ENCODE measurements around the gene LUM. TPM values are rescaled to one million over a fixed set of nuclear protein-coding genes. Genes with fewer than 3 reads are reported as not detected.
A peak's percentile ranks its signal among the peaks of the same experiment; 100 is the strongest.

LUM gene
- total RNA-seq, 1 experiment from 2014 or later = not detected

GRCh38 chr12:91098941-91099340, 12.4 kb downstream of the LUM start:
- H3K9me3 Mint-ChIP-seq (ENCODE audit: unreplicated experiment) = no peaks in the 10 kb centered on the region
- no peak overlapping the region for H3K4me3 Mint-ChIP-seq (ENCODE audit: unreplicated experiment)
- BruUV-seq (replicated peaks) = no TSS peak
- H3K36me3 Mint-ChIP-seq (ENCODE audit: insufficient read depth, unreplicated experiment) = no peaks in the 10 kb centered on the region
- H3K27ac Mint-ChIP-seq (ENCODE audit: low read depth, unreplicated experiment) = no peak overlapping the region
- H3K4me1 Mint-ChIP-seq (ENCODE audit: insufficient read depth, unreplicated experiment) = peaks cover 5% of the 10 kb centered on the region
- peaks cover 9% of the 10 kb centered on the region for H3K27me3 Mint-ChIP-seq (ENCODE audit: insufficient read depth, unreplicated experiment)
- peak; percentile 71 for DNase-seq (ENCODE audit: unreplicated experiment)
- no peak for TF ChIP-seq CTCF (IDR thresholded peaks at IDR 0.05; ENCODE audit: unreplicated experiment)
- ChIA-PET CTCF (interaction anchor here (0.6 to 3.2 kb wide), 3 partner anchors 10 to 113 kb away, joined by 3 to 20 read pairs (median 3); no protein-coding TSS in a partner anchor), POLR2A (no interaction called here)
- intact Hi-C loops (cut with micrococcal nuclease) = no loop called here

DNA sequence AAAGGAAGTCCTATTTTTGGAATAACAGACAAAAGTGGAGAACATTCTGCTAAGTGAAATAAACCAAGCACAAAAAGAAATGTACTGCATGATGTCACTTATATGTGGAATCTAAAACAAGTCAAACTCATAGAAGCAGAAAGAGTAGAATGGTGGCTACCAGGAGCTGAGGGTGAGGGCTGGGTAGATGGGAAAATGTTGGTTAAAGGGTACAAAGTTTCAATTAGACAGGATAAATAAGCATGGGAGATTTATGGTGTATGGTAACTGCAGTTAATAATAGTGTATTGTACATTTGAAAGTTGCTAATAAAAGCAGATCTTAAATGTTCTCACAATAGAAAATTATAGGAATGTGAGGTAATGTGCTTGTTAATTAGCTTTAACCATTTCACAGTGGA, 12.8 kb downstream of the LUM start:
- BruUV-seq (replicated peaks) = no TSS peak
- Mint-ChIP-seq H3K27me3 (ENCODE audit: insufficient read depth, unreplicated experiment) (peaks cover 14% of the 10 kb centered on the region), H3K27ac (ENCODE audit: low read depth, unreplicated experiment) (no peak overlapping the region), H3K9me3 (ENCODE audit: unreplicated experiment) (no peaks in the 10 kb centered on the region), H3K4me1 (ENCODE audit: insufficient read depth, unreplicated experiment) (peaks cover 5% of the 10 kb centered on the region), H3K4me3 (ENCODE audit: unreplicated experiment) (no peak overlapping the region), H3K36me3 (ENCODE audit: insufficient read depth, unreplicated experiment) (no peaks in the 10 kb centered on the region)
- no peak for TF ChIP-seq CTCF (IDR thresholded peaks at IDR 0.05; ENCODE audit: unreplicated experiment)
- POLR2A ChIA-PET = no interaction called here
- intact Hi-C loops (cut with micrococcal nuclease) = no loop called here
- no peak for DNase-seq (ENCODE audit: unreplicated experiment)
- CTCF ChIA-PET = interaction anchor here (3.2 kb wide), 1 partner anchor 10 kb away, joined by 20 read pairs; no protein-coding TSS in a partner anchor

DNA sequence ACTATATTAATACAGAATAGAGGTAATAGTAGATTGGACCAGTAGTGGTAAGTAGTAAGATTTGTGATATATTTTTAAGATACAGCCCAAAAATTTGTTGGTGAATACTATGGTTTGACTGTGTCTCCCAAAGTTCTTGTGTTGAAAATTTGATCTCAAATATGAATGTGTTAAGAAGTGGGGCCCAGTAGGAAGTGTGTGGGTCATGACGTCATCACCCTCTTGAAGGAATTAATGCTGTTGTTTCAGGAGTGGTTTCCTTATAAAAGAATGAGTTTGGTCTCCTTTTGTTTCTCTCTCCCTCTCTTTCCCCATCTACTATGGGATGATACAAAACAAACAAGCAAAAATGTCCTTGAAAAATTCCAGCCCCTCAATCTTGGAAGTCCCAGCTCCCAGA, 16.3 kb downstream of the LUM start:
- DNase-seq (ENCODE audit: unreplicated experiment) = no peak
- intact Hi-C loops (cut with micrococcal nuclease) = no loop called here
- Mint-ChIP-seq H3K27me3 (ENCODE audit: insufficient read depth, unreplicated experiment) (peaks cover 14% of the 10 kb centered on the region), H3K4me3 (ENCODE audit: unreplicated experiment) (no peak overlapping the region), H3K9me3 (ENCODE audit: unreplicated experiment) (peaks cover 9% of the 10 kb centered on the region), H3K27ac (ENCODE audit: low read depth, unreplicated experiment) (no peak overlapping the region), H3K4me1 (ENCODE audit: insufficient read depth, unreplicated experiment) (peaks cover 5% of the 10 kb centered on the region), H3K36me3 (ENCODE audit: insufficient read depth, unreplicated experiment) (no peaks in the 10 kb centered on the region)
- no peak for TF ChIP-seq CTCF (IDR thresholded peaks at IDR 0.05; ENCODE audit: unreplicated experiment)
- BruUV-seq (replicated peaks) = no TSS peak
- POLR2A ChIA-PET = no interaction called here
- CTCF ChIA-PET = interaction anchor here (1.7 kb wide), 1 partner anchor 13 kb away, joined by 6 read pairs; no protein-coding TSS in a partner anchor

GRCh38 chr12:91094032-91094662, 17.1 kb downstream of the LUM start:
- H3K27ac Mint-ChIP-seq (ENCODE audit: low read depth, unreplicated experiment) = no peak overlapping the region
- no TSS peak for BruUV-seq (replicated peaks)
- no peak for TF ChIP-seq CTCF (IDR thresholded peaks at IDR 0.05; ENCODE audit: unreplicated experiment)
- ChIA-PET CTCF (interaction anchor here (1.7 kb wide), 1 partner anchor 14 kb away, joined by 6 read pairs; no protein-coding TSS in a partner anchor), POLR2A (no interaction called here)
- peaks cover 17% of the 10 kb centered on the region for H3K9me3 Mint-ChIP-seq (ENCODE audit: unreplicated experiment)
- intact Hi-C loops (cut with micrococcal nuclease) = no loop called here
- H3K4me3 Mint-ChIP-seq (ENCODE audit: unreplicated experiment) = no peak overlapping the region
- no peaks in the 10 kb centered on the region for H3K36me3 Mint-ChIP-seq (ENCODE audit: insufficient read depth, unreplicated experiment)
- peaks cover 5% of the 10 kb centered on the region for H3K4me1 Mint-ChIP-seq (ENCODE audit: insufficient read depth, unreplicated experiment)
- H3K27me3 Mint-ChIP-seq (ENCODE audit: insufficient read depth, unreplicated experiment) = peaks cover 14% of the 10 kb centered on the region
- DNase-seq (ENCODE audit: unreplicated experiment) = peak; percentile 21
